Measurements from ENCODE around the gene ZRSR2. TPM values are rescaled to one million over a fixed set of nuclear protein-coding genes. Genes with fewer than 3 reads are reported as not detected.
"Not testable (repeated sequence)": the region's sequence is repeated elsewhere in the genome, so short reads cannot be mapped to it uniquely, and the experiment has no call there.

ZRSR2 gene
- 9.5 TPM for total RNA-seq
- long read RNA-seq, transcript ZRSR2-201 (11 exons, 1,491 nt) = major isoform, 12 of 22 reads
- long read RNA-seq, partial matches to known transcripts = 3 of 22 reads
- long read RNA-seq, other reads (novel, unspliced or antisense) = 7 of 22 reads

DNA sequence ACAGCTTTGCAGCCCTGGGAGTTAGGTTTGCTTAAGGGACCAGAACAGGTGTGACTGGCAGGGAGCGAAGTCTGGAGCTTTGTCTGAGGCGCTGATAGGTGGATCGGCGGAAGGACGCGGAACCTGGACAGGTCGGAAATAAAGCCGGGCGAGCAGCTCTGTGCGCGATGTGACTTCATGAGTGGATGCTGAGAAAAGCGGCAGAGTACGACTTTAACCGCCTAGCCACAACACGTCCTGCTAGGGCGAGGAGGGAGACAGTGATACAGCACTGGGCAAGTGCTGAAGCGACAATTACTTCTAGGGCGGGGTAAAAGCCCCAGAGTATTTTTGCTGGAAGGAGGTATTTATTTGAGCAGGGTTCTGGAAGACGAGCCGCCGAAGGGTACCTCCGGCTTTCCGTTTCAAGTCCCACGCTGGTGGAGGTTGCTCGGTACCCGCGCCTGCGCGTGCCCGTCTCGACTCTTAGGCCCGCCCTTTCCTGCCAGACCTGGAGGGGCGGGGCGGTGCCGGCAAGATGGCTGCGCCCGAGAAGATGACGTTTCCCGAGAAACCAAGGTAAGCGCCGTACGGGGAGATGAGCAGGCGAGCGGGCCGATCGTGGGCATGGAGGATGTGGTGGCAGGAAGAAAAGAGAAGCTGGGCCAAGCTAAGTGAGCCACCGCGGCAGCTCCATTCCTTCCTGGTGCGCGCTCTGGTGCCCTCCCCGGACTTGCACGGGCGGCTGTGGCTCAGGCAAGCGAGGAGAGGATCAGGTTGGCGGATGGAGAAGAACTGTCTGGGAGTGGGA, at the start of gene ZRSR2:
Gene ZRSR2 (plus strand): TSS at position 506 of the 790 bp plus-strand sequence. CDS start 12 bp downstream, at position 518.
- Histone ChIP-seq H3K4me3 (peak within 1 kb of the TSS; percentile 61), H3K4me1 (no peaks in the 10 kb centered on the region), H3K27ac (peak within 1 kb of the TSS; percentile 83), H3K27me3 (no peaks in the 10 kb centered on the region), H3K36me3 (no peaks in the 10 kb centered on the region), H3K9me3 (no peaks in the 10 kb centered on the region)
- intact Hi-C loops (cut with DNase I) = no loop called here
- peak; percentile 91 for DNase-seq
- peak; percentile 97 for ATAC-seq
- TF ChIP-seq, protein P1, sequence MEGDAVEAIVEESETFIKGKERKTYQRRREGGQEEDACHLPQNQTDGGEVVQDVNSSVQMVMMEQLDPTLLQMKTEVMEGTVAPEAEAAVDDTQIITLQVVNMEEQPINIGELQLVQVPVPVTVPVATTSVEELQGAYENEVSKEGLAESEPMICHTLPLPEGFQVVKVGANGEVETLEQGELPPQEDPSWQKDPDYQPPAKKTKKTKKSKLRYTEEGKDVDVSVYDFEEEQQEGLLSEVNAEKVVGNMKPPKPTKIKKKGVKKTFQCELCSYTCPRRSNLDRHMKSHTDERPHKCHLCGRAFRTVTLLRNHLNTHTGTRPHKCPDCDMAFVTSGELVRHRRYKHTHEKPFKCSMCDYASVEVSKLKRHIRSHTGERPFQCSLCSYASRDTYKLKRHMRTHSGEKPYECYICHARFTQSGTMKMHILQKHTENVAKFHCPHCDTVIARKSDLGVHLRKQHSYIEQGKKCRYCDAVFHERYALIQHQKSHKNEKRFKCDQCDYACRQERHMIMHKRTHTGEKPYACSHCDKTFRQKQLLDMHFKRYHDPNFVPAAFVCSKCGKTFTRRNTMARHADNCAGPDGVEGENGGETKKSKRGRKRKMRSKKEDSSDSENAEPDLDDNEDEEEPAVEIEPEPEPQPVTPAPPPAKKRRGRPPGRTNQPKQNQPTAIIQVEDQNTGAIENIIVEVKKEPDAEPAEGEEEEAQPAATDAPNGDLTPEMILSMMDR (IDR thresholded peaks at IDR 0.05) = no peak

DNA sequence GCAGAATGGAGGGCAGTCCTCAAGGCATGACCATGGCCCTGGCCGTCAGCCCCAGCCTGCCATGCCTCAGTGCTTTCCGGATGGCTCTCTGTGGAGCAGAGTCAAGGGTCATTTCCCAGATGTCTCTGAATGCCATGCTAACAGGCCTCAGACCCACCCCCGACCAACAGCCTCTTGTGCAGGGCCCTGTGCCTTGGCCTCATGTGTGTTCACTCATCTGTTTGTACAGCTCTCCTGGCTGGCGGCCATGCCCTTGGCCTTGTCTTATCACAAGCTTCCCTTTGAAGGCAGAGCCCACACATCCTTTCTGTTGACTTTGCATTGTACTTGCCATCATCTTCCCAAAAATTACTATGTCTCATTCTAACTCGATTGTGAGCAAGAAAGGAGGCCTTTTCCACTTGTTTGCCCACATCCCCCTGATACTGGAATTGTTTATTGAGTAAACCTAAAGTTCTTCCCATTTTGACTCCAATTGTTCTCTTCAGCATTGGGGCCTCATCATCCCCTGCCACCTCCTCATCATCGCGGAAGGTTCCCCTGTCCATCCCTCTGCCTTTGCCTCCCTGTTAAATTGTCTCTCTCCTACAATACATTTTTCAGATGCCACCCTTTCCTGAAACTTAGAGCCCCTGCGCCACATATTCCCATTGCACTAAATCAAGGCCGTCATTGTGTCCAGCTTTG, 46.0 kb upstream of the ZRSR2 start:
- no peak for DNase-seq
- Histone ChIP-seq H3K4me1 (peaks cover under 1% of the 10 kb centered on the region), H3K27ac (no peak overlapping the region), H3K9me3 (no peaks in the 10 kb centered on the region), H3K4me3 (no peak overlapping the region), H3K27me3 (no peaks in the 10 kb centered on the region), H3K36me3 (no peaks in the 10 kb centered on the region)
- ATAC-seq = no peak
- intact Hi-C loops (cut with DNase I) = no loop called here
- TF ChIP-seq, protein P1 (IDR thresholded peaks at IDR 0.05) = no peak

DNA sequence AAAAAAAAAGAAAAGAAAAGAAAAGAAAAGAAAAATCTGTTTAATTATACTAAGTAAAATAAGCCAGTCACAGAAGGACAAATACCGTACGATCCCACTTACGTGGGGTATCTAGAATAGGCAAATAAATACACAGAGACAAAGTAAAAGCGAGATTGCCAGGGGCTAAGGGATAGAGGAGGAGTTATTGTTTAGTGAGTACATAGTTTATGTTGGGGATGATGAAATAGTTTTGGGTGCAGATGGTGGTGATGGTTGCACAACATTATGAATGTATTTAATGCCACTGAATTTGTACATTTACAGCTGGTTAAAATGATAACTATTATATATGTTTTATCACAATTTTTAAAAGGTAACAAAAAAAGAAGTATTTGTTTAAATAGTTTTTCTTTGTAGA, 45.1 kb upstream of the ZRSR2 start:
- intact Hi-C loops (cut with DNase I) = no loop called here
- DNase-seq (no peak), ATAC-seq (no peak)
- Histone ChIP-seq H3K27me3 (no peaks in the 10 kb centered on the region), H3K27ac (no peak overlapping the region), H3K9me3 (no peaks in the 10 kb centered on the region), H3K4me1 (peaks cover 6% of the 10 kb centered on the region), H3K4me3 (no peak overlapping the region), H3K36me3 (no peaks in the 10 kb centered on the region)
- TF ChIP-seq, protein P1 (IDR thresholded peaks at IDR 0.05) = no peak

GRCh38 chrX:15746651-15747050, 43.6 kb upstream of the ZRSR2 start:
- intact Hi-C loops (cut with DNase I); H3K9me3 ChIP-seq; ATAC-seq; H3K4me3 ChIP-seq; H3K36me3 ChIP-seq; H3K27me3 ChIP-seq; H3K27ac ChIP-seq; DNase-seq: not testable (repeated sequence)
- peaks cover 17% of the 10 kb centered on the region for H3K4me1 ChIP-seq

DNA sequence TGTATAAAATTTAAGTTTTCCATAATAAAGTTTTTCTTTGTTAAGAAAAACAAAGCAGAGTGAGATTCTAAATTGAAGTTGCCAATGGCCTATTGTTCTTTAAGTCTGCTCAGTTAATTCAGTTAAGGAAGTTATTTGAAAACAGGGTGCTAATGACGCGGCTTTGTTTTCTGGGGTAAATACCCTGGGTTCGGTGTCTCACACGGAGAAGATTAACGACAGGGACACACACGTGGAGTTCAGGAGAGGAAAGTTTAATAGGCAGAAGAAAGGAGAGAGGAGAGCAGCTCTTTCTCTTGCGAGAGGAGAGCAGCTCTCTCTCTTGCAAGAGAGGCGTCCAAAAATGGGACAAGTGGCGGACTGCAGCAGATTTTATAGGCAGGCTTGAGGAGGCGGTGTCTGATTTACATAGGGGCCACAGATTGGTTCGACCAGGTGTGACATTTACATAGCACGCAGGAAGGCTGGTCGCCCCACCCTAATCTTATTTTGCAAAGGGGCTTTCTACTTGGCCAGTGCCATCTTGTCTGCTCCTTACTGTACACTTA, 42.6 kb upstream of the ZRSR2 start:
- H3K27ac ChIP-seq = no peak overlapping the region
- intact Hi-C loops (cut with DNase I) = no loop called here
- H3K27me3 ChIP-seq = no peaks in the 10 kb centered on the region
- H3K9me3 ChIP-seq = no peaks in the 10 kb centered on the region
- ATAC-seq = no peak
- H3K4me3 ChIP-seq = no peak overlapping the region
- no peaks in the 10 kb centered on the region for H3K36me3 ChIP-seq
- no peak for DNase-seq
- H3K4me1 ChIP-seq = peaks cover 17% of the 10 kb centered on the region
- TF ChIP-seq, protein P1 (IDR thresholded peaks at IDR 0.05) = no peak

DNA sequence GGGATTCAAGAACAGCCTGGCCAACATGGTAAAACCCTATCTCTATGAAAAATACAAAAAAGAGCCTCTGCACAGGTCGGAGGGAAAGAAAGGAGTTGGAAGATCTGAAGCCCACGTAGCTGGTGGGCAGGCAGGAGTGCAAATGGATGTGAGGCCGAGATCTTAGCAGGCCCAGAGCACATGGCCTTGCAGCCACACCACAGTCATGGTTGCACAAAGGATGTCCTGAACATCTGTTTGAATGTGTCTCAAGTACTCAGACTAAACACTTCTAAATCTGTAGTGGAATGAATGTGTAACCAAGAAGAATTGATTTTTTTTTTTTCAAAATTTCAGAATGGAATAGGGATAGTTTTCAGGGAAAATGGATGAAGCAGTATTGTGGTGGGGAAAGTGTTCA, 41.4 kb upstream of the ZRSR2 start:
- H3K4me3 ChIP-seq = no peak overlapping the region
- H3K27ac ChIP-seq = no peak overlapping the region
- no peaks in the 10 kb centered on the region for H3K36me3 ChIP-seq
- ATAC-seq (no peak), DNase-seq (no peak)
- intact Hi-C loops (cut with DNase I) = no loop called here
- H3K27me3 ChIP-seq = no peaks in the 10 kb centered on the region
- H3K9me3 ChIP-seq = no peaks in the 10 kb centered on the region
- H3K4me1 ChIP-seq = peaks cover 17% of the 10 kb centered on the region
- TF ChIP-seq, protein P1 (IDR thresholded peaks at IDR 0.05) = no peak
